B cell (primary cell): ENCODE data around the gene DLG2.

ENCODE experiments used
- EZH2 ChIP-seq: IDR thresholded peaks from 2 replicates; pipeline ENCODE4 v1.6.1; 2012; ENCODE audit warnings: borderline replicate concordance, low read depth, mild to moderate bottlenecking, moderate library complexity, low read length; ENCODE audit not compliant: insufficient read depth, poor library complexity, severe bottlenecking
- TF ChIP-seq, protein P1 (sequence below): fragments of 200-600 bp; IDR thresholded peaks from one replicate; pipeline ENCODE4 v1.8.0; 2022; ENCODE audit warnings: antibody characterized with exemption, mild to moderate bottlenecking

DNA sequence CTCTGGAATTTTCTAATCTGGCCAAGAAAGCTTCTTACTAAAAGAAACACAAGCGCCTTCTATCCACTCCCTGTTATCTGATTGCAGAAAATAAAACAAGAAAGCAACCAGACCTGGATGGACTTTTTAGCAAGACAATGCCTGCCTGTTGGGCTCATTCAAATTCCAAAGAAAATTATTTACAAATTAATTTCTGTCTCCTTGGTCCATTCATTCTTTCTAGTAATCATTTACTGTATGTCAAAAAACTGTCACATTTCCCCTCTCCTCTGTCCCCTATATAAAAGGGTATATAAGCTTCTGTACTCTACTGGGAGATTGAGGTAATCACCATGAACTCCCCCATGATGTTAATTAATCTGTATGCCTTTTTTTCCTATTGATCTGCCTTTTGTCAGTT is 279.9 kb downstream of the DLG2 start:
- TF ChIP-seq, protein P1, sequence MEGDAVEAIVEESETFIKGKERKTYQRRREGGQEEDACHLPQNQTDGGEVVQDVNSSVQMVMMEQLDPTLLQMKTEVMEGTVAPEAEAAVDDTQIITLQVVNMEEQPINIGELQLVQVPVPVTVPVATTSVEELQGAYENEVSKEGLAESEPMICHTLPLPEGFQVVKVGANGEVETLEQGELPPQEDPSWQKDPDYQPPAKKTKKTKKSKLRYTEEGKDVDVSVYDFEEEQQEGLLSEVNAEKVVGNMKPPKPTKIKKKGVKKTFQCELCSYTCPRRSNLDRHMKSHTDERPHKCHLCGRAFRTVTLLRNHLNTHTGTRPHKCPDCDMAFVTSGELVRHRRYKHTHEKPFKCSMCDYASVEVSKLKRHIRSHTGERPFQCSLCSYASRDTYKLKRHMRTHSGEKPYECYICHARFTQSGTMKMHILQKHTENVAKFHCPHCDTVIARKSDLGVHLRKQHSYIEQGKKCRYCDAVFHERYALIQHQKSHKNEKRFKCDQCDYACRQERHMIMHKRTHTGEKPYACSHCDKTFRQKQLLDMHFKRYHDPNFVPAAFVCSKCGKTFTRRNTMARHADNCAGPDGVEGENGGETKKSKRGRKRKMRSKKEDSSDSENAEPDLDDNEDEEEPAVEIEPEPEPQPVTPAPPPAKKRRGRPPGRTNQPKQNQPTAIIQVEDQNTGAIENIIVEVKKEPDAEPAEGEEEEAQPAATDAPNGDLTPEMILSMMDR: no peak
- TF ChIP-seq EZH2: no peak
